WTC11 (cell line): ENCODE data around the gene HMGB2. TPM values are rescaled to one million over a fixed set of nuclear protein-coding genes. Genes with fewer than 3 reads are reported as not detected.

Experiments
- ATAC-seq: fragments of 200-7000 bp; cut with Tn5 transposase; 2 replicates; pipeline ENCODE4 v1.10.0; 2021; ENCODE audit warnings: mild to moderate bottlenecking, moderate library complexity
- Bru-seq: library from RNA; stranded (reverse); fragments of 400-500 nt; gene quantifications from one replicate; lab custom pipeline; 2021; lab: Mats Ljungman, UMichigan
- CTCF ChIA-PET: fragments of 300-600 bp; sonication (Branson Sonifier 250); formaldehyde crosslinking; loops from one replicate; lab custom pipeline; 2021; ENCODE audit warnings: antibody characterized with exemption; lab: Charles Lee
- POLR2A ChIA-PET: fragments of 350-600 bp; sonication (Branson Sonifier 250); formaldehyde crosslinking; loops from one replicate; lab custom pipeline; 2021; ENCODE audit warnings: antibody characterized with exemption; lab: Charles Lee
- DNase-seq: peaks from one replicate; pipeline ENCODE4 v3.0.0; 2021; ENCODE audit warnings: low spot score
- H3K27ac Mint-ChIP-seq: 2 replicates; pipeline ENCODE4 v1.8.0; 2021; ENCODE audit warnings: mixed read lengths
- H3K27me3 Mint-ChIP-seq: 2 replicates; pipeline ENCODE4 v1.8.0; 2021; ENCODE audit warnings: low read depth, mild to moderate bottlenecking, moderate library complexity, mixed read lengths
- H3K36me3 Mint-ChIP-seq: 2 replicates; pipeline ENCODE4 v1.8.0; 2021; ENCODE audit warnings: mixed read lengths
- H3K4me1 Mint-ChIP-seq: 2 replicates; pipeline ENCODE4 v1.8.0; 2022; ENCODE audit warnings: mixed read lengths
- H3K4me3 Mint-ChIP-seq: 2 replicates; pipeline ENCODE4 v1.8.0; 2021; ENCODE audit warnings: mild to moderate bottlenecking, moderate library complexity, mixed read lengths
- H3K9me3 Mint-ChIP-seq: 2 replicates; pipeline ENCODE4 v1.8.0; 2021; ENCODE audit warnings: mixed read lengths
- AR ChIP-seq: fragments of 250-450 bp; sonication (Bioruptor Pico); IDR thresholded peaks from 2 replicates; pipeline ENCODE4 v1.9.0; 2021; ENCODE audit warnings: mild to moderate bottlenecking
- ATF1 ChIP-seq: sonication (generic); formaldehyde crosslinking; IDR thresholded peaks from 2 replicates; pipeline ENCODE4 v1.8.1; 2023; ENCODE audit warnings: mild to moderate bottlenecking, moderate library complexity, missing genetic modification reagents
- ATF2 ChIP-seq: sonication (generic); formaldehyde crosslinking; IDR thresholded peaks from 2 replicates; pipeline ENCODE4 v1.8.1; 2022; ENCODE audit warnings: low read depth, missing genetic modification reagents, borderline replicate concordance
- E2F4 ChIP-seq: sonication (generic); formaldehyde crosslinking; IDR thresholded peaks from 2 replicates; pipeline ENCODE4 v1.8.1; 2022; ENCODE audit warnings: low read depth, mild to moderate bottlenecking, moderate library complexity, missing genetic modification reagents, borderline replicate concordance
- ERG ChIP-seq: fragments of 250-450 bp; sonication (Bioruptor Pico); IDR thresholded peaks from 2 replicates; pipeline ENCODE4 v1.8.0; 2021; ENCODE audit warnings: mild to moderate bottlenecking
- FOXK1 ChIP-seq: sonication (generic); formaldehyde crosslinking; IDR thresholded peaks from 2 replicates; pipeline ENCODE4 v1.8.0; 2022; ENCODE audit warnings: mild to moderate bottlenecking, moderate library complexity, missing genetic modification reagents
- FOXP4 ChIP-seq: sonication (generic); formaldehyde crosslinking; IDR thresholded peaks from 2 replicates; pipeline ENCODE4 v1.8.0; 2022; ENCODE audit warnings: mild to moderate bottlenecking, missing genetic modification reagents
- HMGXB4 ChIP-seq: sonication (generic); formaldehyde crosslinking; IDR thresholded peaks from 2 replicates; pipeline ENCODE4 v1.8.1; 2023; ENCODE audit warnings: mild to moderate bottlenecking, moderate library complexity, missing genetic modification reagents
- IRF1 ChIP-seq: sonication (generic); formaldehyde crosslinking; IDR thresholded peaks from 2 replicates; pipeline ENCODE4 v1.8.0; 2023; ENCODE audit warnings: missing genetic modification reagents
- JAZF1 ChIP-seq: fragments of 250-450 bp; sonication (Bioruptor Pico); IDR thresholded peaks from 2 replicates; pipeline ENCODE4 v1.9.0; 2021; ENCODE audit warnings: moderate library complexity, mild to moderate bottlenecking, inconsistent platforms
- NFE2L1 ChIP-seq: sonication (generic); formaldehyde crosslinking; IDR thresholded peaks from 2 replicates; pipeline ENCODE4 v1.8.1; 2023; ENCODE audit warnings: missing genetic modification reagents
- NR1H2 ChIP-seq: sonication (generic); formaldehyde crosslinking; IDR thresholded peaks from 2 replicates; pipeline ENCODE4 v1.9.0; 2021; ENCODE audit warnings: mild to moderate bottlenecking, moderate library complexity, missing genetic modification reagents
- NR2C2 ChIP-seq: sonication (generic); formaldehyde crosslinking; IDR thresholded peaks from 2 replicates; pipeline ENCODE4 v1.8.0; 2022; ENCODE audit warnings: mild to moderate bottlenecking, missing genetic modification reagents
- SMAD3 ChIP-seq: sonication (generic); formaldehyde crosslinking; IDR thresholded peaks from 2 replicates; pipeline ENCODE4 v1.8.0; 2022; ENCODE audit warnings: missing genetic modification reagents, mild to moderate bottlenecking, borderline replicate concordance
- SMAD4 ChIP-seq: sonication (generic); formaldehyde crosslinking; IDR thresholded peaks from 2 replicates; pipeline ENCODE4 v1.8.0; 2022; ENCODE audit warnings: mild to moderate bottlenecking, missing genetic modification reagents
- USF2 ChIP-seq: sonication (generic); formaldehyde crosslinking; IDR thresholded peaks from 2 replicates; pipeline ENCODE4 v1.8.1; 2023; ENCODE audit warnings: mild to moderate bottlenecking, missing genetic modification reagents, moderate library complexity
- ZBTB21 ChIP-seq: sonication (generic); formaldehyde crosslinking; IDR thresholded peaks from 2 replicates; pipeline ENCODE4 v1.8.1; 2023; ENCODE audit warnings: mild to moderate bottlenecking, missing genetic modification reagents, borderline replicate concordance
- ZNF219 ChIP-seq: sonication (generic); formaldehyde crosslinking; IDR thresholded peaks from 2 replicates; pipeline ENCODE4 v1.8.0; 2023; ENCODE audit warnings: missing genetic modification reagents, mild to moderate bottlenecking, borderline replicate concordance
- ZNF396 ChIP-seq: fragments of 250-450 bp; sonication (Bioruptor Pico); IDR thresholded peaks from 2 replicates; pipeline ENCODE4 v1.8.0; 2021; ENCODE audit warnings: mild to moderate bottlenecking, moderate library complexity, borderline replicate concordance
- long read RNA-seq, 3 experiments: library from RNA in 1 of 3; library from capped mRNA in 1 of 3; library from polyadenylated mRNA in 1 of 3; unstranded in 2 of 3; stranded (forward) in 1 of 3; transcript quantifications; one replicate each; pipeline ENCODE4 v2.0.0, GENCODE V29; 2021
- total RNA-seq: library from RNA; stranded (reverse); gene quantifications from 3 replicates; pipeline ENCODE4 v1.2.3, GENCODE V29; 2021

The HMGB2 gene
- total RNA-seq (279 to 294 TPM (median 288 TPM) in 3 replicates), Bru-seq, nascent RNA (percentile 99 among the genes with signal in this experiment)
- long read RNA-seq, experiment 1, transcript HMGB2-203 (5 exons, 1,175 nt), result minor isoform, 19 of 534 reads
- long read RNA-seq, experiment 1, transcript HMGB2-201 (5 exons, 1,889 nt), result major isoform, 477 of 534 reads
- long read RNA-seq, experiment 1, transcript HMGB2-202 (4 exons, 1,032 nt), result minor isoform, 8 of 534 reads
- long read RNA-seq, experiment 1, partial matches to known transcripts, result 7 of 534 reads
- long read RNA-seq, experiment 1, other reads (novel, unspliced or antisense), result 23 of 534 reads
- long read RNA-seq, experiment 2, transcript HMGB2-205 (3 exons, 1,841 nt), result minor isoform, 20 of 471 reads
- long read RNA-seq, experiment 2, transcript HMGB2-201 (5 exons, 1,889 nt), result major isoform, 267 of 471 reads
- long read RNA-seq, experiment 2, transcript HMGB2-202 (4 exons, 1,032 nt), result minor isoform, 18 of 471 reads
- long read RNA-seq, experiment 2, transcript HMGB2-203 (5 exons, 1,175 nt), result minor isoform, 7 of 471 reads
- long read RNA-seq, experiment 2, partial matches to known transcripts, result 147 of 471 reads
- long read RNA-seq, experiment 2, other reads (novel, unspliced or antisense), result 12 of 471 reads
- long read RNA-seq, experiment 3, transcript HMGB2-202 (4 exons, 1,032 nt), result minor isoform, 6 of 844 reads
- long read RNA-seq, experiment 3, transcript HMGB2-203 (5 exons, 1,175 nt), result minor isoform, 54 of 844 reads
- long read RNA-seq, experiment 3, transcript HMGB2-201 (5 exons, 1,889 nt), result major isoform, 764 of 844 reads
- long read RNA-seq, experiment 3, partial matches to known transcripts, result 0 of 844 reads
- long read RNA-seq, experiment 3, other reads (novel, unspliced or antisense), result 19 of 844 reads

GRCh38 chr4:173334085-173334890 lies at the start of gene HMGB2:
TSS of gene HMGB2 (minus strand) at chr4:173334358. CDS start at chr4:173333649, 709 bp downstream.
- ChIA-PET CTCF (interaction anchor here (1.0 to 3.4 kb wide), 10 partner anchors 13 to 442 kb away, joined by 3 to 23 read pairs (median 6); no protein-coding TSS in a partner anchor), POLR2A (interaction anchor here (0.6 to 4.5 kb wide), 20 partner anchors 15 to 321 kb away, joined by 3 to 109 read pairs (median 4); partner anchors contain the start of genes GALNT7 and SAP30)
- Mint-ChIP-seq H3K4me3 (peak within 1 kb of the TSS; percentile 97), H3K27me3 (no peaks in the 10 kb centered on the region), H3K27ac (peak within 1 kb of the TSS; percentile 100), H3K36me3 (peaks cover 41% of the 10 kb centered on the region), H3K9me3 (no peaks in the 10 kb centered on the region), H3K4me1 (peaks cover 36% of the 10 kb centered on the region)
- DNase-seq, result peak; percentile 100
- peak; percentile 87 for ATAC-seq
- TF ChIP-seq NR2C2 (no peak), ATF2 (CRISPR knock-in tag) (no peak), SMAD3 (peak; percentile 61; the same call in 1 of the 2 replicates), ERG (CRISPR knock-in tag) (no peak; the same call in 1 of the 2 replicates), FOXP4 (CRISPR knock-in tag) (0 out of 2 replicates have a peak, but pooled peaks have one; percentile 35), E2F4 (CRISPR knock-in tag) (peak; percentile 93), IRF1 (CRISPR knock-in tag) (no peak), ZBTB21 (CRISPR knock-in tag) (peak; percentile 79; the same call in 1 of the 2 replicates), HMGXB4 (CRISPR knock-in tag) (peak; percentile 73; the same call in 1 of the 2 replicates), ATF1 (CRISPR knock-in tag) (no peak), AR (CRISPR knock-in tag) (no peak; the same call in 1 of the 2 replicates), USF2 (peak; percentile 75), SMAD4 (CRISPR knock-in tag) (no peak), ZNF219 (CRISPR knock-in tag) (0 out of 2 replicates have a peak, but pooled peaks have one; percentile 58), FOXK1 (CRISPR knock-in tag) (no peak; the same call in none of the 2 replicates), JAZF1 (CRISPR knock-in tag) (no peak), ZNF396 (CRISPR knock-in tag) (no peak), NR1H2 (CRISPR knock-in tag) (no peak), NFE2L1 (CRISPR knock-in tag) (peak; percentile 96; the same call in 1 of the 2 replicates)
